Right lobe of liver (tissue), 6 donors: Measurements from ENCODE around the gene ATP2B3. TPM values are rescaled to one million over a fixed set of nuclear protein-coding genes. Genes with fewer than 3 reads are reported as not detected.

Experiments
- ATAC-seq, 4 donors: fragments of 200-7000 bp; cut with Tn5 transposase; one replicate each; pipeline ENCODE4 v1.9.1; 2020; ENCODE audit warnings: mild to moderate bottlenecking in 4 of 4, moderate library complexity in 4 of 4
- DNase-seq, 3 donors: peaks; one replicate each; pipeline ENCODE4 v3.0.0-alpha.2; 2020
- H3K27ac ChIP-seq, 3 donors: fragments of 200-600 bp; one replicate each; pipeline ENCODE4 v1.8.0; 2022
- H3K27me3 ChIP-seq, 2 donors: fragments of 200-600 bp; one replicate each; pipeline ENCODE4 v1.8.0; 2022
- H3K36me3 ChIP-seq, 4 donors: fragments of 200-600 bp; sonication (generic) in 1 of 4; one replicate each; pipeline versions ENCODE4 v1.5.1 to v1.8.0; 2017 to 2022; ENCODE audit warnings: control low read depth in 1 of 4
- H3K4me1 ChIP-seq, 4 donors: fragments of 200-600 bp; sonication (generic) in 1 of 4; one replicate each; pipeline versions ENCODE4 v1.5.1 to v1.8.0; 2017 to 2022; ENCODE audit warnings: control low read depth in 1 of 4
- H3K4me3 ChIP-seq, 3 donors: fragments of 200-600 bp; one replicate each; pipeline ENCODE4 v1.8.0; 2022
- H3K9me3 ChIP-seq, 4 donors: fragments of 200-600 bp; sonication (generic) in 1 of 4; one replicate each; pipeline versions ENCODE4 v1.5.1 to v1.8.0; 2017 to 2022; ENCODE audit warnings: control low read depth in 1 of 4
- POLR2A ChIP-seq: fragments of 450-650 bp; IDR thresholded peaks from one replicate; pipeline ENCODE4 v1.6.1; 2017; ENCODE audit warnings: antibody characterized with exemption, mild to moderate bottlenecking
- WGBS: methylation state at CpG from one replicate; pipeline ENCODE4 v1.1.6; 2018; ENCODE audit warnings: low coverage, low lambda C conversion rate; ENCODE audit not compliant: insufficient coverage; ENCODE audit errors: missing lambda C conversion rate; 5-methylcytosine and 5-hydroxymethylcytosine counted together
- intact Hi-C, 2 donors: fragments of 100-400 bp; cut with DNase I; formaldehyde crosslinking; loops; one replicate each; pipeline versions ENCODE4 v1.11.2 to v1.14.1; 2022
- total RNA-seq, 6 experiments: library from RNA; depleted of rRNA in 2 of 6; stranded (reverse); fragments of >200 nt in 2 of 6; fragmentation: NEBNext Ultra II Directional in 3 of 6; extraction: Animal tissue kit (Norgen Biotek cat#: 25700) in 3 of 6; gene quantifications; one replicate each; pipeline versions ENCODE4 v1.1.0 to v1.2.4, GENCODE V29; 2016 to 2023
- TF ChIP-seq, protein P1 (sequence below), 4 donors: fragments of 200-600 bp in 3 of 4; fragments of 450-650 bp in 1 of 4; IDR thresholded peaks; one replicate each; pipeline versions ENCODE4 v1.5.1 to v1.8.0; 2016 to 2022; ENCODE audit warnings: antibody characterized with exemption in 4 of 4, mild to moderate bottlenecking in 2 of 4
- donor health status: DM: no; HTN: yes; CAD: no.
- donor health status: DM: no; HTN: no; CAD: no.
- donor health status: DM: no; HTN: no; CAD: no.
- donor health status: DM: no; HTN: yes; CAD: no.
- donor health status: DM: no; HTN: yes; CAD: no.

The ATP2B3 gene
- total RNA-seq, 6 experiments from 2014 or later = 0.07 TPM; not detected in 5

DNA sequence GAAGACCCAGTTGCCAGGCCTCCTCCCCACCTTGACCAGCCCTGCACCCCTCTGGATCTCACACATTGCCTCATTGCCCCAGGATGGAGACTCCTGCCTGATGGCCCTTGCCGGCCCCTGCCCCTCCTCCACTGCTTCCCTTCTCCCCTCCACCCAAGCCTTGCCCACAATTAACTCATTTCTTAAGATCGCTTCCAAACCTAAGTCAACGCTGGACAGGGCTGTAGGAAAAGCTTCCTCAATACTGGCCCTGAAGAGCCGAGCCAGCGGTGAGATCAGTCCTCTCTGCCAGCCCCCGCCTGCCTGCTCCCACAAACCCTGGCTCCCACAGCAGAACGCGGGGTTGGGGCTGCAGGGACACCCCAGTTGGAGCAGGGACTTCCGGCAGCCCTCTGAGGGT, 39.5 kb upstream of the ATP2B3 start:
- Histone ChIP-seq H3K4me1 (no peaks in the 10 kb centered on the region), H3K4me3 (no peak overlapping the region), H3K27me3 (no peaks in the 10 kb centered on the region), H3K27ac (no peak overlapping the region), H3K9me3 (no peaks in the 10 kb centered on the region), H3K36me3 (no peaks in the 10 kb centered on the region)
- intact Hi-C loops = no loop called here
- DNase-seq = no peak
- 60% methylated on average over 1 of the region's 9 CpGs for WGBS
- ATAC-seq = no peak
- no peak for TF ChIP-seq POLR2A
- TF ChIP-seq, protein P1, sequence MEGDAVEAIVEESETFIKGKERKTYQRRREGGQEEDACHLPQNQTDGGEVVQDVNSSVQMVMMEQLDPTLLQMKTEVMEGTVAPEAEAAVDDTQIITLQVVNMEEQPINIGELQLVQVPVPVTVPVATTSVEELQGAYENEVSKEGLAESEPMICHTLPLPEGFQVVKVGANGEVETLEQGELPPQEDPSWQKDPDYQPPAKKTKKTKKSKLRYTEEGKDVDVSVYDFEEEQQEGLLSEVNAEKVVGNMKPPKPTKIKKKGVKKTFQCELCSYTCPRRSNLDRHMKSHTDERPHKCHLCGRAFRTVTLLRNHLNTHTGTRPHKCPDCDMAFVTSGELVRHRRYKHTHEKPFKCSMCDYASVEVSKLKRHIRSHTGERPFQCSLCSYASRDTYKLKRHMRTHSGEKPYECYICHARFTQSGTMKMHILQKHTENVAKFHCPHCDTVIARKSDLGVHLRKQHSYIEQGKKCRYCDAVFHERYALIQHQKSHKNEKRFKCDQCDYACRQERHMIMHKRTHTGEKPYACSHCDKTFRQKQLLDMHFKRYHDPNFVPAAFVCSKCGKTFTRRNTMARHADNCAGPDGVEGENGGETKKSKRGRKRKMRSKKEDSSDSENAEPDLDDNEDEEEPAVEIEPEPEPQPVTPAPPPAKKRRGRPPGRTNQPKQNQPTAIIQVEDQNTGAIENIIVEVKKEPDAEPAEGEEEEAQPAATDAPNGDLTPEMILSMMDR (IDR thresholded peaks at IDR 0.05) = no peak

DNA sequence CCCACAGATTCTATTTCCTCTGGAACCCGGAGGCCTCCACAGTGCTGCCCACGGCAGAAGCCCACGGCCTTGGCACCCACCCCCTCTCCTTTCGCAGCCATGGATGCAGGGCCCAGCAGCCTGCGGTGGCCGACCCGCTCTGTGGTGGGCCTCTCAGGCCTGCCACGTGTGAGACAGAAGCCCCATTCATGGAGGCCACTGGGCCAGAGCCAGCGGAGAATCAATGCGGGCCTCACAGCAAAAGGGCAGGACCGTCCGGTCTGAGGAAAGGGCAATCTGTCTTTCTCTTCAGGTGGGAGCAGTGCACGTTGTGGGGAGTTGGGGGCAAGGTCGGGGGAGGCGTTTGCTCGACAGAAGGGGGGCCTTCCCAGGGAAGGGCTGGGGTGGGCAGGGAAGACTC, 38.7 kb upstream of the ATP2B3 start:
- ATAC-seq (no peak), DNase-seq (no peak)
- H3K36me3 ChIP-seq = no peaks in the 10 kb centered on the region
- no peaks in the 10 kb centered on the region for H3K27me3 ChIP-seq
- WGBS = no CpG with 5 or more reads among the region's 16 CpGs
- intact Hi-C loops = no loop called here
- H3K9me3 ChIP-seq = no peaks in the 10 kb centered on the region
- H3K4me1 ChIP-seq = no peaks in the 10 kb centered on the region
- H3K27ac ChIP-seq = no peak overlapping the region
- TF ChIP-seq, protein P1 (IDR thresholded peaks at IDR 0.05) = no peak
- TF ChIP-seq POLR2A = no peak
- H3K4me3 ChIP-seq = no peak overlapping the region

DNA sequence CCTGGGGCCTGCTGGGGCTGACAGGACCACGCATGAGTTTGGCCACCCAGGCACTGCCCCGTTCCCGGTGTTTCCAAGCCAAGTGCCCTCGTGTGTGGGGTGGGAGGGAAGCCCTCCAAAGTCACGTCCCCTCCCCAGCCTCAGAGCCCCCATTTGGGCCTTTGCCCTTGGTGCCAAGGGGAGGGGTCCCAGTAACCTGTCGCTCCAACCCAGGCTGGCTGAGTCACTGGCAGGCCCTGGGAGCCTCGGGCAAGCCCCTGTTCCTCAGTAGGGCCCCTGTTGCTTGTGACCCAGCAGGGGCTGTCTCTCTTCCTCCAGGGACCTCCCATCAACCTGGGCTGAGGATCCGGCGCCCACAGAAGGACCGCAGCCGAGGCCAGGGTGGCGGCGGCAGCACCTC, 36.4 kb upstream of the ATP2B3 start:
- no CpG with 5 or more reads among the region's 13 CpGs for WGBS
- H3K4me3 ChIP-seq = no peak overlapping the region
- H3K36me3 ChIP-seq = no peaks in the 10 kb centered on the region
- DNase-seq (no peak), ATAC-seq (no peak)
- TF ChIP-seq, protein P1 (IDR thresholded peaks at IDR 0.05) = no peak
- TF ChIP-seq POLR2A = no peak
- no peaks in the 10 kb centered on the region for H3K9me3 ChIP-seq
- H3K27ac ChIP-seq = no peak overlapping the region
- H3K27me3 ChIP-seq = no peaks in the 10 kb centered on the region
- intact Hi-C loops = no loop called here
- H3K4me1 ChIP-seq = no peaks in the 10 kb centered on the region

DNA sequence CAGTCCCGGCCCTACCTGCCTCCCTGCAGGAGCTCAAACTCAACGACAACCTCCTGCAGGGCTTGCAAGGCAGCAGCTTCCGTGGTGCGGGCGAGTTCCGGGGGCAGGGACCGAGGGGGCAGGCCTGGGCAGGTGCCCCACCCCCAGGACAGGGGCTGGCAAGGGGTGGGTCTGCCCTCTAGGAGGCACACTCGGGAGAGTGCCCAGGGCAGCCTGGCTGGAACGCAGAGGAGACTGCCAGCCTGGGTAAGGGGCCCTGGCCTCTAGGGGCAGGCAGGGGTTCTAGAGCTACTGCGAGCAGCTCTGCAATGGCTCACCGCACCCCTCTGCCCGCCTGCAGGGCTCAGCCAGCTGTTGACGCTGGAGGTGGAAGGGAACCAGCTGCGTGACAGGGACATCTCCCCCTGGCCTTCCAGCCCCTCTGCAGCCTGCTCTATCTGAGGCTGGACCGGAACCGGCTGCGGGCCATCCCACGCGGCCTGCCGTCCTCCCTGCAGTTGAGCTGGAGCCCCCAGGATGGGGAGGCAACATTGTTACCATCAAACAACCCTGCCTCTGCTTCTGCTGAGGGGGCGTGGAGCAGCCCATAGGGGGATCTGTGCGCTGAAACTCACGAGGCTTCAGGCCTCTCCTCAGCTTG, 34.9 kb upstream of the ATP2B3 start:
- ATAC-seq = no peak
- 60% methylated on average over 3 of the region's 23 CpGs for WGBS
- intact Hi-C loops = no loop called here

More for the DNA sequence above, 34.9 kb upstream of the ATP2B3 start:
- no peak for TF ChIP-seq POLR2A
- TF ChIP-seq, protein P1 (IDR thresholded peaks at IDR 0.05) = no peak
- H3K27me3 ChIP-seq = no peaks in the 10 kb centered on the region
- no peak overlapping the region for H3K27ac ChIP-seq
- DNase-seq = no peak
- H3K4me3 ChIP-seq = no peak overlapping the region
- H3K36me3 ChIP-seq = no peaks in the 10 kb centered on the region
- no peaks in the 10 kb centered on the region for H3K9me3 ChIP-seq
- H3K4me1 ChIP-seq = no peaks in the 10 kb centered on the region
